ENCODE data around the gene IL20. TPM values are rescaled to one million over a fixed set of nuclear protein-coding genes. Genes with fewer than 3 reads are reported as not detected.

The IL20 gene
- total and polyA plus RNA-seq, 2 experiments from 2014 or later = not detected

GRCh38 chr1:206832352-206832880, 33.0 kb upstream of the IL20 start:
- H3K27ac ChIP-seq = no peak overlapping the region
- no peak for DNase-seq (ENCODE audit: low read depth in 1 of 2, low spot score in 1 of 2)

GRCh38 chr1:206833106-206833680, 32.2 kb upstream of the IL20 start:
- no peak overlapping the region for H3K27ac ChIP-seq
- DNase-seq (ENCODE audit: low read depth in 1 of 2, low spot score in 1 of 2) = no peak

More at GRCh38 chr1:206832352-206832880, 33.0 kb upstream of the IL20 start:
- H3K36me3 ChIP-seq = no peaks in the 10 kb centered on the region
- H3K4me1 ChIP-seq (ENCODE audit: low read depth) = peaks cover 5% of the 10 kb centered on the region
- TF ChIP-seq CTCF (IDR thresholded peaks at IDR 0.05; ENCODE audit: low read depth, low read length) = no peak
- H3K4me3 ChIP-seq = no peak overlapping the region
- no peaks in the 10 kb centered on the region for H3K9me3 ChIP-seq (ENCODE audit: low read depth)
- H3K27me3 ChIP-seq = peaks cover 4% of the 10 kb centered on the region

GRCh38 chr1:206833801-206834200, 31.6 kb upstream of the IL20 start:
- H3K9me3 ChIP-seq (ENCODE audit: low read depth) = no peaks in the 10 kb centered on the region
- peaks cover 4% of the 10 kb centered on the region for H3K27me3 ChIP-seq
- no peak overlapping the region for H3K4me3 ChIP-seq
- no peak for DNase-seq (ENCODE audit: low read depth in 1 of 2, low spot score in 1 of 2)
- no peaks in the 10 kb centered on the region for H3K36me3 ChIP-seq
- no peak for TF ChIP-seq CTCF (IDR thresholded peaks at IDR 0.05; ENCODE audit: low read depth, low read length)
- no peak overlapping the region for H3K27ac ChIP-seq
- no peaks in the 10 kb centered on the region for H3K4me1 ChIP-seq (ENCODE audit: low read depth)

More at GRCh38 chr1:206833106-206833680, 32.2 kb upstream of the IL20 start:
- Histone ChIP-seq H3K9me3 (ENCODE audit: low read depth) (no peaks in the 10 kb centered on the region), H3K4me3 (no peak overlapping the region), H3K27me3 (peaks cover 4% of the 10 kb centered on the region), H3K4me1 (ENCODE audit: low read depth) (peaks cover 2% of the 10 kb centered on the region), H3K36me3 (no peaks in the 10 kb centered on the region)
- TF ChIP-seq CTCF (IDR thresholded peaks at IDR 0.05; ENCODE audit: low read depth, low read length) = no peak

- Histone ChIP-seq H3K27ac (no peak overlapping the region), H3K36me3 (no peaks in the 10 kb centered on the region), H3K4me3 (no peak overlapping the region), H3K9me3 (ENCODE audit: low read depth) (no peaks in the 10 kb centered on the region), H3K4me1 (ENCODE audit: low read depth) (no peaks in the 10 kb centered on the region), H3K27me3 (peaks cover 4% of the 10 kb centered on the region)
- TF ChIP-seq CTCF (IDR thresholded peaks at IDR 0.05; ENCODE audit: low read depth, low read length) = no peak
- DNase-seq (ENCODE audit: low read depth in 1 of 2, low spot score in 1 of 2) = no peak
These were observed 31.2 kb upstream of the IL20 start for GRCh38 chr1:206834217-206834616.

GRCh38 chr1:206834711-206835110, 30.7 kb upstream of the IL20 start:
- Histone ChIP-seq H3K36me3 (no peaks in the 10 kb centered on the region), H3K27me3 (peaks cover 4% of the 10 kb centered on the region), H3K27ac (no peak overlapping the region), H3K4me3 (no peak overlapping the region), H3K4me1 (ENCODE audit: low read depth) (no peaks in the 10 kb centered on the region), H3K9me3 (ENCODE audit: low read depth) (no peaks in the 10 kb centered on the region)
- peak in 1 of 2 donors; percentile 32 for DNase-seq (ENCODE audit: low read depth in 1 of 2, low spot score in 1 of 2)
- no peak for TF ChIP-seq CTCF (IDR thresholded peaks at IDR 0.05; ENCODE audit: low read depth, low read length)

Measured in cardiac muscle cell (in vitro differentiated cells and primary cell).